WTC11 (cell line): ENCODE data around the gene FAM200A. TPM values are rescaled to one million over a fixed set of nuclear protein-coding genes. Genes with fewer than 3 reads are reported as not detected.
A peak's percentile ranks its signal among the peaks of the same experiment; 100 is the strongest.
"Not testable (repeated sequence)": the region's sequence is repeated elsewhere in the genome, so short reads cannot be mapped to it uniquely, and the experiment has no call there.

Experiments used
- ATAC-seq: fragments of 200-7000 bp; cut with Tn5 transposase; 2 replicates; pipeline ENCODE4 v1.10.0; 2021; ENCODE audit warnings: mild to moderate bottlenecking, moderate library complexity
- CTCF ChIA-PET: fragments of 300-600 bp; sonication (Branson Sonifier 250); formaldehyde crosslinking; loops from one replicate; lab custom pipeline; 2021; ENCODE audit warnings: antibody characterized with exemption; lab: Charles Lee
- POLR2A ChIA-PET: fragments of 350-600 bp; sonication (Branson Sonifier 250); formaldehyde crosslinking; loops from one replicate; lab custom pipeline; 2021; ENCODE audit warnings: antibody characterized with exemption; lab: Charles Lee
- DNase-seq: peaks from one replicate; pipeline ENCODE4 v3.0.0; 2021; ENCODE audit warnings: low spot score
- H3K27ac Mint-ChIP-seq: 2 replicates; pipeline ENCODE4 v1.8.0; 2021; ENCODE audit warnings: mixed read lengths
- H3K27me3 Mint-ChIP-seq: 2 replicates; pipeline ENCODE4 v1.8.0; 2021; ENCODE audit warnings: low read depth, mild to moderate bottlenecking, moderate library complexity, mixed read lengths
- H3K36me3 Mint-ChIP-seq: 2 replicates; pipeline ENCODE4 v1.8.0; 2021; ENCODE audit warnings: mixed read lengths
- H3K4me1 Mint-ChIP-seq: 2 replicates; pipeline ENCODE4 v1.8.0; 2022; ENCODE audit warnings: mixed read lengths
- H3K4me3 Mint-ChIP-seq: 2 replicates; pipeline ENCODE4 v1.8.0; 2021; ENCODE audit warnings: mild to moderate bottlenecking, moderate library complexity, mixed read lengths
- H3K9me3 Mint-ChIP-seq: 2 replicates; pipeline ENCODE4 v1.8.0; 2021; ENCODE audit warnings: mixed read lengths
- ATF1 ChIP-seq: sonication (generic); formaldehyde crosslinking; IDR thresholded peaks from 2 replicates; pipeline ENCODE4 v1.8.1; 2023; ENCODE audit warnings: mild to moderate bottlenecking, moderate library complexity, missing genetic modification reagents
- CDX4 ChIP-seq: fragments of 250-450 bp; sonication (Bioruptor Pico); IDR thresholded peaks from 2 replicates; pipeline ENCODE4 v1.9.0; 2021; ENCODE audit warnings: moderate library complexity, mild to moderate bottlenecking, inconsistent platforms, borderline replicate concordance
- ESRRA ChIP-seq: sonication (generic); formaldehyde crosslinking; IDR thresholded peaks from 2 replicates; pipeline ENCODE4 v1.8.1; 2022; ENCODE audit warnings: mild to moderate bottlenecking, missing genetic modification reagents, borderline replicate concordance
- FOXK1 ChIP-seq: sonication (generic); formaldehyde crosslinking; IDR thresholded peaks from 2 replicates; pipeline ENCODE4 v1.8.0; 2022; ENCODE audit warnings: mild to moderate bottlenecking, moderate library complexity, missing genetic modification reagents
- GABPB1 ChIP-seq: sonication (generic); formaldehyde crosslinking; IDR thresholded peaks from 2 replicates; pipeline ENCODE4 v1.8.1; 2023; ENCODE audit warnings: mild to moderate bottlenecking, missing genetic modification reagents
- KAT7 ChIP-seq: sonication (generic); formaldehyde crosslinking; IDR thresholded peaks from 2 replicates; pipeline ENCODE4 v1.8.1; 2023; ENCODE audit warnings: missing genetic modification reagents, mild to moderate bottlenecking, borderline replicate concordance
- MAX ChIP-seq: sonication (generic); formaldehyde crosslinking; IDR thresholded peaks from 2 replicates; pipeline ENCODE4 v1.8.0; 2022; ENCODE audit warnings: mild to moderate bottlenecking, missing genetic modification reagents
- NFYB ChIP-seq: sonication (generic); formaldehyde crosslinking; conservative IDR thresholded peaks from 2 replicates; pipeline ENCODE4 v1.8.0; 2022; ENCODE audit warnings: low read depth, missing genetic modification reagents
- NR3C1 ChIP-seq: sonication (generic); formaldehyde crosslinking; conservative IDR thresholded peaks from 2 replicates; pipeline ENCODE4 v1.8.1; 2023; ENCODE audit warnings: low read depth, mild to moderate bottlenecking, missing genetic modification reagents
- OVOL2 ChIP-seq: fragments of 250-450 bp; sonication (Bioruptor Pico); IDR thresholded peaks from 2 replicates; pipeline ENCODE4 v1.9.0; 2021; ENCODE audit warnings: mild to moderate bottlenecking, borderline replicate concordance
- SP1 ChIP-seq: sonication (generic); formaldehyde crosslinking; conservative IDR thresholded peaks from 2 replicates; pipeline ENCODE4 v1.8.1; 2022; ENCODE audit warnings: missing genetic modification reagents
- USF1 ChIP-seq: sonication (generic); formaldehyde crosslinking; IDR thresholded peaks from 2 replicates; pipeline ENCODE4 v1.8.0; 2022; ENCODE audit warnings: mild to moderate bottlenecking, missing genetic modification reagents
- ZNF138 ChIP-seq: sonication (generic); formaldehyde crosslinking; conservative IDR thresholded peaks from 2 replicates; pipeline ENCODE4 v1.8.1; 2022; ENCODE audit warnings: mild to moderate bottlenecking, moderate library complexity, missing genetic modification reagents
- ZSCAN18 ChIP-seq: fragments of 250-450 bp; sonication (Bioruptor Pico); IDR thresholded peaks from 2 replicates; pipeline ENCODE4 v2.1.2; 2022; ENCODE audit warnings: mild to moderate bottlenecking, moderate library complexity
- total RNA-seq: library from RNA; stranded (reverse); gene quantifications from 3 replicates; pipeline ENCODE4 v1.2.3, GENCODE V29; 2021
- TF ChIP-seq, protein P1 (sequence below): sonication (generic); formaldehyde crosslinking; IDR thresholded peaks from 2 replicates; pipeline ENCODE4 v1.8.1; 2022; ENCODE audit warnings: mild to moderate bottlenecking, moderate library complexity, missing genetic modification reagents
- TF ChIP-seq, protein P2 (sequence below): sonication (generic); formaldehyde crosslinking; IDR thresholded peaks from 2 replicates; pipeline ENCODE4 v1.8.1; 2022; ENCODE audit warnings: low read depth, mild to moderate bottlenecking, moderate library complexity, missing genetic modification reagents, borderline replicate concordance
- TF ChIP-seq, protein P3 (sequence below): sonication (generic); formaldehyde crosslinking; IDR thresholded peaks from 2 replicates; pipeline ENCODE4 v1.8.0; 2022; ENCODE audit warnings: mild to moderate bottlenecking, missing genetic modification reagents

Gene FAM200A
- total RNA-seq, 1 experiment from 2014 or later: 5.9 TPM

DNA sequence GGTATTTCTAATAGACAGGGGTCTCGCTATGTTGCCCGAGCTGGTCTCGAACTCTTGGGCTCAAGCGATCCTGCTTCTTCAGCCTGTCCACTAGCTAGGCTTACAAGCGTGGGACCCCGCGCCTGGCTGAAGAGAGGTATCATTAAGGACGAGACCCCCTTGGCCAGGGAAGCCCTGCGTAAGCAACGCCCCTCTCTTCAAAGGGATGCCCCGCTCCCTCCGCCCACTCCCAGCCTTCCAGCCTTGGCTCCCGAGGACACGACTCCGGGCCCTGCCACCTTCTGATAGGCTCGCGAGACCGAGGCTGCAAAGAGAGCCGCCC is 47.7 kb downstream of the FAM200A start:
- peaks cover 19% of the 10 kb centered on the region for H3K4me1 Mint-ChIP-seq
- H3K36me3 Mint-ChIP-seq: peaks cover 6% of the 10 kb centered on the region
- no peaks in the 10 kb centered on the region for H3K27me3 Mint-ChIP-seq
- peak; percentile 83 for TF ChIP-seq NFYB
- 0 out of 2 replicates have a peak, but pooled peaks have one; percentile 31 for TF ChIP-seq FOXK1 (CRISPR knock-in tag)
- TF ChIP-seq GABPB1: 0 out of 2 replicates have a peak, but pooled peaks have one; percentile 9
- TF ChIP-seq, protein P1, sequence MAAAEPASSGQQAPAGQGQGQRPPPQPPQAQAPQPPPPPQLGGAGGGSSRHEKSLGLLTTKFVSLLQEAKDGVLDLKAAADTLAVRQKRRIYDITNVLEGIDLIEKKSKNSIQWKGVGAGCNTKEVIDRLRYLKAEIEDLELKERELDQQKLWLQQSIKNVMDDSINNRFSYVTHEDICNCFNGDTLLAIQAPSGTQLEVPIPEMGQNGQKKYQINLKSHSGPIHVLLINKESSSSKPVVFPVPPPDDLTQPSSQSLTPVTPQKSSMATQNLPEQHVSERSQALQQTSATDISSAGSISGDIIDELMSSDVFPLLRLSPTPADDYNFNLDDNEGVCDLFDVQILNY (CRISPR knock-in tag): 0 out of 2 replicates have a peak, but pooled peaks have one; percentile 6
- TF ChIP-seq ZSCAN18 (CRISPR knock-in tag): no peak
- ChIA-PET CTCF (interaction anchor here (1.0 to 1.7 kb wide), 8 partner anchors 19 to 486 kb away, joined by 3 to 11 read pairs (median 4); partner anchors contain the start of genes FAM200A and ZSCAN25), POLR2A (interaction anchor here (0.6 to 1.3 kb wide), 5 partner anchors 11 to 112 kb away, joined by 3 to 5 read pairs (median 4); partner anchors contain the start of genes BUD31, FAM200A, PDAP1 and ZSCAN25)
- H3K4me3 Mint-ChIP-seq: peak overlapping the region; percentile 91
- peak; percentile 90 for ATAC-seq
- DNase-seq: peak; percentile 100
- H3K9me3 Mint-ChIP-seq: peaks cover 10% of the 10 kb centered on the region
- peak overlapping the region; percentile 97 for H3K27ac Mint-ChIP-seq

GRCh38 chr7:99501236-99501635 is 50.7 kb downstream of the FAM200A start:
- Mint-ChIP-seq H3K27ac (peak overlapping the region; percentile 82), H3K36me3 (peaks cover 12% of the 10 kb centered on the region), H3K4me3 (peak overlapping the region; percentile 99), H3K4me1 (peaks cover 25% of the 10 kb centered on the region)
- DNase-seq, H3K27me3 Mint-ChIP-seq, ATAC-seq, H3K9me3 Mint-ChIP-seq, POLR2A ChIA-PET: not testable (repeated sequence)
- CTCF ChIA-PET: interaction anchor here (0.6 to 0.7 kb wide), 2 partner anchors 79 to 359 kb away, joined by 3 read pairs; no protein-coding TSS in a partner anchor

DNA sequence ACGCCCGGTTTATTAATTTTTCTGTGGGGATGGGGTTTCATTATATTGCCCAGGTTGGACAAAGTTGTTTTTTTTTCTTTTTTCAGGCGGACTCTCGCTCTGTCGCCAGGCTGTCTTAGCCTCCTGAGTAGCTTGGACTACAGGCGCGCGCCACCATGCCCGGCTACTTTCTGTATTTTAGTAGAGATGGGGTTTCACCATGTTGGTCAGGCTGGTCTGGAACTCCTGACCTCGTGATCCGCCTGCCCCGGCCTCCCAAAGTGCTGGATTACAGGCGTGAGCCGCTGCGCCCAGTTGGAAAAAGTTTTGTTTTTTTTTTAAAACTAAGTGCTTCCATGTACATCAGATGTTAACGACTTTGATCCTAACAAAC is 51.3 kb downstream of the FAM200A start:
- TF ChIP-seq NR3C1: no peak
- TF ChIP-seq USF1 (CRISPR knock-in tag): 0 out of 2 replicates have a peak, but pooled peaks have one; percentile 2
- TF ChIP-seq, protein P2, sequence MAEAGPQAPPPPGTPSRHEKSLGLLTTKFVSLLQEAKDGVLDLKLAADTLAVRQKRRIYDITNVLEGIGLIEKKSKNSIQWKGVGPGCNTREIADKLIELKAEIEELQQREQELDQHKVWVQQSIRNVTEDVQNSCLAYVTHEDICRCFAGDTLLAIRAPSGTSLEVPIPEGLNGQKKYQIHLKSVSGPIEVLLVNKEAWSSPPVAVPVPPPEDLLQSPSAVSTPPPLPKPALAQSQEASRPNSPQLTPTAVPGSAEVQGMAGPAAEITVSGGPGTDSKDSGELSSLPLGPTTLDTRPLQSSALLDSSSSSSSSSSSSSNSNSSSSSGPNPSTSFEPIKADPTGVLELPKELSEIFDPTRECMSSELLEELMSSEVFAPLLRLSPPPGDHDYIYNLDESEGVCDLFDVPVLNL (CRISPR knock-in tag): no peak
- peak overlapping the region; percentile 100 for H3K27ac Mint-ChIP-seq

GRCh38 chr7:99499721-99500636 is 51.9 kb downstream of the FAM200A start, which contains the start of gene ZNF394:
Gene ZNF394 (minus strand): TSS chr7:99500281. CDS start chr7:99500093, 188 bp downstream.
- ChIA-PET CTCF (interaction anchor here (0.6 to 1.0 kb wide), 4 partner anchors 41 to 358 kb away, joined by 3 to 4 read pairs (median 3); no protein-coding TSS in a partner anchor), POLR2A (interaction anchor here (0.7 to 1.4 kb wide), 3 partner anchors 58 to 117 kb away, joined by 3 to 8 read pairs (median 4); partner anchors contain the start of genes ZNF655 and ZSCAN25)
- ATAC-seq (peak; percentile 40), DNase-seq (peak; percentile 93)
- peak within 1 kb of the TSS; percentile 100 for H3K27ac Mint-ChIP-seq
- H3K4me1 Mint-ChIP-seq: peaks cover 15% of the 10 kb centered on the region
- H3K36me3 Mint-ChIP-seq: peaks cover 22% of the 10 kb centered on the region
- H3K4me3 Mint-ChIP-seq: peak within 1 kb of the TSS; percentile 99
- peaks cover 10% of the 10 kb centered on the region for H3K9me3 Mint-ChIP-seq
- H3K27me3 Mint-ChIP-seq: no peaks in the 10 kb centered on the region
- TF ChIP-seq, protein P1 (CRISPR knock-in tag): 0 out of 2 replicates have a peak, but pooled peaks have one; percentile 60
- no peak for TF ChIP-seq CDX4 (CRISPR knock-in tag)
- peak; percentile 78 for TF ChIP-seq GABPB1
- no peak for TF ChIP-seq ZNF138 (CRISPR knock-in tag)
- no peak for TF ChIP-seq ESRRA (CRISPR knock-in tag)
- TF ChIP-seq MAX: peak; percentile 85
- no peak for TF ChIP-seq OVOL2 (CRISPR knock-in tag)
- peak; percentile 77 for TF ChIP-seq SP1
- no peak for TF ChIP-seq KAT7 (CRISPR knock-in tag)
- TF ChIP-seq ATF1 (CRISPR knock-in tag): 0 out of 2 replicates have a peak, but pooled peaks have one; percentile 53
- TF ChIP-seq, protein P3, sequence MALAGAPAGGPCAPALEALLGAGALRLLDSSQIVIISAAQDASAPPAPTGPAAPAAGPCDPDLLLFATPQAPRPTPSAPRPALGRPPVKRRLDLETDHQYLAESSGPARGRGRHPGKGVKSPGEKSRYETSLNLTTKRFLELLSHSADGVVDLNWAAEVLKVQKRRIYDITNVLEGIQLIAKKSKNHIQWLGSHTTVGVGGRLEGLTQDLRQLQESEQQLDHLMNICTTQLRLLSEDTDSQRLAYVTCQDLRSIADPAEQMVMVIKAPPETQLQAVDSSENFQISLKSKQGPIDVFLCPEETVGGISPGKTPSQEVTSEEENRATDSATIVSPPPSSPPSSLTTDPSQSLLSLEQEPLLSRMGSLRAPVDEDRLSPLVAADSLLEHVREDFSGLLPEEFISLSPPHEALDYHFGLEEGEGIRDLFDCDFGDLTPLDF (CRISPR knock-in tag): 0 out of 2 replicates have a peak, but pooled peaks have one; percentile 48

More for the DNA sequence above, 51.3 kb downstream of the FAM200A start:
- peaks cover 18% of the 10 kb centered on the region for H3K4me1 Mint-ChIP-seq
- CTCF ChIA-PET: interaction anchor here (1.0 kb wide), 1 partner anchor 116 kb away, joined by 3 read pairs; no protein-coding TSS in a partner anchor
- H3K36me3 Mint-ChIP-seq: peaks cover 16% of the 10 kb centered on the region
- peaks cover 10% of the 10 kb centered on the region for H3K9me3 Mint-ChIP-seq
- peak overlapping the region; percentile 99 for H3K4me3 Mint-ChIP-seq
- DNase-seq: no peak
- POLR2A ChIA-PET: interaction anchor here (0.7 to 1.4 kb wide), 2 partner anchors 57 to 116 kb away, joined by 3 to 8 read pairs; partner anchors contain the start of genes ZNF655 and ZSCAN25
- no peak for ATAC-seq
- H3K27me3 Mint-ChIP-seq: no peaks in the 10 kb centered on the region
